ENCODE results near the gene EPN2. TPM values are rescaled to one million over a fixed set of nuclear protein-coding genes. Genes with fewer than 3 reads are reported as not detected.
A peak's percentile ranks its signal among the peaks of the same experiment; 100 is the strongest.

EPN2 gene
- total and polyA plus RNA-seq, 2 experiments from 2014 or later, result 34.0 to 149 TPM

DNA sequence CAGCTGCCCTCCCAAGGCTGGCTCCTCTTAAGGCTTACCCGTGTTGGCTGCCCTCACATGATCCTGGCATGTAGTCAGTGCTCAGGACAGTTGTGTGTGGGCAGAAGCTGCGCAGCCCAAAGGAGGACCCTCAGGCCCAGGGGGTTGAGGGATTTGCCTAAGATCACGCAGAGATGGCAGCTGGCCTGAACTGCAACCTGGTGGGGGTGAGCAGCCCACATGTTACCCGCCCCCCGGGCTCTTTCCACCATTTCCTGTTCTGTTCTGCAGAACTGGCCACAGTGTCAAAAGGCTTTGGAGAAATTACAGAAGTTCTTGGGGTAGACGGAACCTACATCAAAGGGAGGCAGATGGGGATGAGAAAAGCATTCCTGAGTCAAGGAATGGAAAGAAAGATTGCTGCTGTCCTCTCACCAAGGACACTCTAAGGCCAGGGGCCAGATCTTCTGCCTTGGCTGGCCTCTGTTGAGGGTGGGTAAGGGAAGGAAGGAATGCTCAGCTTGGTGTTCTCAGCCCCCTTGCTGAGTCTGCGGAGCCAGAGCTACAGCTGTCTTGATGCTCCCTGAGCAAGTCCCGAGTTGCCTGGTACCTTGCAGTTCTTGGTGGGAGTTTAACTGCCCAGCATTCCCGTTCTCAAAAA, 53.0 kb downstream of the EPN2 start:
- Histone ChIP-seq H3K4me1 (ENCODE audit: insufficient read depth) (peaks cover 37% of the 10 kb centered on the region), H3K4me2 (no peak overlapping the region), H3K4me3 (no peak overlapping the region), H3K27me3 (ENCODE audit: insufficient read depth) (no peaks in the 10 kb centered on the region), H2AFZ (no peak overlapping the region), H3K79me2 (replicated peaks; ENCODE audit: insufficient read depth) (peaks cover 26% of the 10 kb centered on the region), H3K27ac (ENCODE audit: low read depth) (peak overlapping the region; percentile 72; the same call in 1 of the 2 replicates), H3K36me3 (ENCODE audit: insufficient read depth) (no peaks in the 10 kb centered on the region), H3F3A (replicated peaks; ENCODE audit: low read depth) (0 out of 2 replicates have a peak, but pooled peaks cover 3% of the 10 kb centered on the region), H3K9me2 (ENCODE audit: insufficient read depth) (no peaks in the 10 kb centered on the region), H4K20me1 (replicated peaks; ENCODE audit: insufficient read depth) (peaks cover 7% of the 10 kb centered on the region; the same call in 1 of the 2 replicates)
- ATAC-seq (peak; percentile 18), DNase-seq (ENCODE audit: low spot score) (no peak)
- no peak overlapping the region for H3K4me3 Mint-ChIP-seq
- TF ChIP-seq, protein P1, sequence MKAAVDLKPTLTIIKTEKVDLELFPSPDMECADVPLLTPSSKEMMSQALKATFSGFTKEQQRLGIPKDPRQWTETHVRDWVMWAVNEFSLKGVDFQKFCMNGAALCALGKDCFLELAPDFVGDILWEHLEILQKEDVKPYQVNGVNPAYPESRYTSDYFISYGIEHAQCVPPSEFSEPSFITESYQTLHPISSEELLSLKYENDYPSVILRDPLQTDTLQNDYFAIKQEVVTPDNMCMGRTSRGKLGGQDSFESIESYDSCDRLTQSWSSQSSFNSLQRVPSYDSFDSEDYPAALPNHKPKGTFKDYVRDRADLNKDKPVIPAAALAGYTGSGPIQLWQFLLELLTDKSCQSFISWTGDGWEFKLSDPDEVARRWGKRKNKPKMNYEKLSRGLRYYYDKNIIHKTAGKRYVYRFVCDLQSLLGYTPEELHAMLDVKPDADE (IDR thresholded peaks at IDR 0.05), result no peak
- TF ChIP-seq, protein P2, sequence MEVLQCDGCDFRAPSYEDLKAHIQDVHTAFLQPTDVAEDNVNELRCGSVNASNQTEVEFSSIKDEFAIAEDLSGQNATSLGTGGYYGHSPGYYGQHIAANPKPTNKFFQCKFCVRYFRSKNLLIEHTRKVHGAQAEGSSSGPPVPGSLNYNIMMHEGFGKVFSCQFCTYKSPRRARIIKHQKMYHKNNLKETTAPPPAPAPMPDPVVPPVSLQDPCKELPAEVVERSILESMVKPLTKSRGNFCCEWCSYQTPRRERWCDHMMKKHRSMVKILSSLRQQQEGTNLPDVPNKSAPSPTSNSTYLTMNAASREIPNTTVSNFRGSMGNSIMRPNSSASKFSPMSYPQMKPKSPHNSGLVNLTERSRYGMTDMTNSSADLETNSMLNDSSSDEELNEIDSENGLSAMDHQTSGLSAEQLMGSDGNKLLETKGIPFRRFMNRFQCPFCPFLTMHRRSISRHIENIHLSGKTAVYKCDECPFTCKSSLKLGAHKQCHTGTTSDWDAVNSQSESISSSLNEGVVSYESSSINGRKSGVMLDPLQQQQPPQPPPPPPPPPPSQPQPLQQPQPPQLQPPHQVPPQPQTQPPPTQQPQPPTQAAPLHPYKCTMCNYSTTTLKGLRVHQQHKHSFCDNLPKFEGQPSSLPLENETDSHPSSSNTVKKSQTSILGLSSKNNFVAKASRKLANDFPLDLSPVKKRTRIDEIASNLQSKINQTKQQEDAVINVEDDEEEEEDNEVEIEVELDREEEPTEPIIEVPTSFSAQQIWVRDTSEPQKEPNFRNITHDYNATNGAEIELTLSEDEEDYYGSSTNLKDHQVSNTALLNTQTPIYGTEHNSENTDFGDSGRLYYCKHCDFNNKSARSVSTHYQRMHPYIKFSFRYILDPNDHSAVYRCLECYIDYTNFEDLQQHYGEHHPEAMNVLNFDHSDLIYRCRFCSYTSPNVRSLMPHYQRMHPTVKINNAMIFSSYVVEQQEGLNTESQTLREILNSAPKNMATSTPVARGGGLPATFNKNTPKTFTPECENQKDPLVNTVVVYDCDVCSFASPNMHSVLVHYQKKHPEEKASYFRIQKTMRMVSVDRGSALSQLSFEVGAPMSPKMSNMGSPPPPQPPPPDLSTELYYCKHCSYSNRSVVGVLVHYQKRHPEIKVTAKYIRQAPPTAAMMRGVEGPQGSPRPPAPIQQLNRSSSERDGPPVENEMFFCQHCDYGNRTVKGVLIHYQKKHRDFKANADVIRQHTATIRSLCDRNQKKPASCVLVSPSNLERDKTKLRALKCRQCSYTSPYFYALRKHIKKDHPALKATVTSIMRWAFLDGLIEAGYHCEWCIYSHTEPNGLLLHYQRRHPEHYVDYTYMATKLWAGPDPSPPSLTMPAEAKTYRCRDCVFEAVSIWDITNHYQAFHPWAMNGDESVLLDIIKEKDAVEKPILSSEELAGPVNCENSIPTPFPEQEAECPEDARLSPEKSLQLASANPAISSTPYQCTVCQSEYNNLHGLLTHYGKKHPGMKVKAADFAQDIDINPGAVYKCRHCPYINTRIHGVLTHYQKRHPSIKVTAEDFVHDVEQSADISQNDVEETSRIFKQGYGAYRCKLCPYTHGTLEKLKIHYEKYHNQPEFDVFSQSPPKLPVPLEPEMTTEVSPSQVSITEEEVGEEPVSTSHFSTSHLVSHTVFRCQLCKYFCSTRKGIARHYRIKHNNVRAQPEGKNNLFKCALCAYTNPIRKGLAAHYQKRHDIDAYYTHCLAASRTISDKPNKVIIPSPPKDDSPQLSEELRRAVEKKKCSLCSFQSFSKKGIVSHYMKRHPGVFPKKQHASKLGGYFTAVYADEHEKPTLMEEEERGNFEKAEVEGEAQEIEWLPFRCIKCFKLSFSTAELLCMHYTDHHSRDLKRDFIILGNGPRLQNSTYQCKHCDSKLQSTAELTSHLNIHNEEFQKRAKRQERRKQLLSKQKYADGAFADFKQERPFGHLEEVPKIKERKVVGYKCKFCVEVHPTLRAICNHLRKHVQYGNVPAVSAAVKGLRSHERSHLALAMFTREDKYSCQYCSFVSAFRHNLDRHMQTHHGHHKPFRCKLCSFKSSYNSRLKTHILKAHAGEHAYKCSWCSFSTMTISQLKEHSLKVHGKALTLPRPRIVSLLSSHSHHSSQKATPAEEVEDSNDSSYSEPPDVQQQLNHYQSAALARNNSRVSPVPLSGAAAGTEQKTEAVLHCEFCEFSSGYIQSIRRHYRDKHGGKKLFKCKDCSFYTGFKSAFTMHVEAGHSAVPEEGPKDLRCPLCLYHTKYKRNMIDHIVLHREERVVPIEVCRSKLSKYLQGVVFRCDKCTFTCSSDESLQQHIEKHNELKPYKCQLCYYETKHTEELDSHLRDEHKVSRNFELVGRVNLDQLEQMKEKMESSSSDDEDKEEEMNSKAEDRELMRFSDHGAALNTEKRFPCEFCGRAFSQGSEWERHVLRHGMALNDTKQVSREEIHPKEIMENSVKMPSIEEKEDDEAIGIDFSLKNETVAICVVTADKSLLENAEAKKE (CRISPR knock-in tag; IDR thresholded peaks at IDR 0.05), result no peak
- no peak for TF ChIP-seq EZH2phosphoT487 (IDR thresholded peaks at IDR 0.05; ENCODE audit: unreplicated experiment)
- TF ChIP-seq, protein P3, sequence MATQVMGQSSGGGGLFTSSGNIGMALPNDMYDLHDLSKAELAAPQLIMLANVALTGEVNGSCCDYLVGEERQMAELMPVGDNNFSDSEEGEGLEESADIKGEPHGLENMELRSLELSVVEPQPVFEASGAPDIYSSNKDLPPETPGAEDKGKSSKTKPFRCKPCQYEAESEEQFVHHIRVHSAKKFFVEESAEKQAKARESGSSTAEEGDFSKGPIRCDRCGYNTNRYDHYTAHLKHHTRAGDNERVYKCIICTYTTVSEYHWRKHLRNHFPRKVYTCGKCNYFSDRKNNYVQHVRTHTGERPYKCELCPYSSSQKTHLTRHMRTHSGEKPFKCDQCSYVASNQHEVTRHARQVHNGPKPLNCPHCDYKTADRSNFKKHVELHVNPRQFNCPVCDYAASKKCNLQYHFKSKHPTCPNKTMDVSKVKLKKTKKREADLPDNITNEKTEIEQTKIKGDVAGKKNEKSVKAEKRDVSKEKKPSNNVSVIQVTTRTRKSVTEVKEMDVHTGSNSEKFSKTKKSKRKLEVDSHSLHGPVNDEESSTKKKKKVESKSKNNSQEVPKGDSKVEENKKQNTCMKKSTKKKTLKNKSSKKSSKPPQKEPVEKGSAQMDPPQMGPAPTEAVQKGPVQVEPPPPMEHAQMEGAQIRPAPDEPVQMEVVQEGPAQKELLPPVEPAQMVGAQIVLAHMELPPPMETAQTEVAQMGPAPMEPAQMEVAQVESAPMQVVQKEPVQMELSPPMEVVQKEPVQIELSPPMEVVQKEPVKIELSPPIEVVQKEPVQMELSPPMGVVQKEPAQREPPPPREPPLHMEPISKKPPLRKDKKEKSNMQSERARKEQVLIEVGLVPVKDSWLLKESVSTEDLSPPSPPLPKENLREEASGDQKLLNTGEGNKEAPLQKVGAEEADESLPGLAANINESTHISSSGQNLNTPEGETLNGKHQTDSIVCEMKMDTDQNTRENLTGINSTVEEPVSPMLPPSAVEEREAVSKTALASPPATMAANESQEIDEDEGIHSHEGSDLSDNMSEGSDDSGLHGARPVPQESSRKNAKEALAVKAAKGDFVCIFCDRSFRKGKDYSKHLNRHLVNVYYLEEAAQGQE (IDR thresholded peaks at IDR 0.05; ENCODE audit: unreplicated experiment), result no peak
- TF ChIP-seq, protein P4, sequence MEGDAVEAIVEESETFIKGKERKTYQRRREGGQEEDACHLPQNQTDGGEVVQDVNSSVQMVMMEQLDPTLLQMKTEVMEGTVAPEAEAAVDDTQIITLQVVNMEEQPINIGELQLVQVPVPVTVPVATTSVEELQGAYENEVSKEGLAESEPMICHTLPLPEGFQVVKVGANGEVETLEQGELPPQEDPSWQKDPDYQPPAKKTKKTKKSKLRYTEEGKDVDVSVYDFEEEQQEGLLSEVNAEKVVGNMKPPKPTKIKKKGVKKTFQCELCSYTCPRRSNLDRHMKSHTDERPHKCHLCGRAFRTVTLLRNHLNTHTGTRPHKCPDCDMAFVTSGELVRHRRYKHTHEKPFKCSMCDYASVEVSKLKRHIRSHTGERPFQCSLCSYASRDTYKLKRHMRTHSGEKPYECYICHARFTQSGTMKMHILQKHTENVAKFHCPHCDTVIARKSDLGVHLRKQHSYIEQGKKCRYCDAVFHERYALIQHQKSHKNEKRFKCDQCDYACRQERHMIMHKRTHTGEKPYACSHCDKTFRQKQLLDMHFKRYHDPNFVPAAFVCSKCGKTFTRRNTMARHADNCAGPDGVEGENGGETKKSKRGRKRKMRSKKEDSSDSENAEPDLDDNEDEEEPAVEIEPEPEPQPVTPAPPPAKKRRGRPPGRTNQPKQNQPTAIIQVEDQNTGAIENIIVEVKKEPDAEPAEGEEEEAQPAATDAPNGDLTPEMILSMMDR (conservative IDR thresholded peaks at IDR 0.05; ENCODE audit: low read depth in 2 of 2), result no peak
- no peak for TF ChIP-seq POLR2AphosphoS5 (IDR thresholded peaks at IDR 0.05; ENCODE audit: low read depth)
- TF ChIP-seq NANOG (IDR thresholded peaks at IDR 0.05; ENCODE audit: borderline replicate concordance), result no peak
- no peak for TF ChIP-seq STAT1 (IDR thresholded peaks at IDR 0.05; ENCODE audit: unreplicated experiment)
- no peak for TF ChIP-seq EZH2 (IDR thresholded peaks at IDR 0.05; ENCODE audit: low read depth, unreplicated experiment)
- TF ChIP-seq CREB1 (CRISPR knock-in tag; IDR thresholded peaks at IDR 0.05; ENCODE audit: low read depth), result no peak
- no peak for TF ChIP-seq JUNB (IDR thresholded peaks at IDR 0.05; ENCODE audit: unreplicated experiment)
- no peak for TF ChIP-seq ZNF114 (CRISPR knock-in tag; IDR thresholded peaks at IDR 0.05)
- no peak for TF ChIP-seq ZNF331 (CRISPR knock-in tag; IDR thresholded peaks at IDR 0.05; ENCODE audit: low read depth)
- H3K27ac Mint-ChIP-seq, result no peak overlapping the region
- H3K9me3 Mint-ChIP-seq, result no peaks in the 10 kb centered on the region
- peaks cover 2% of the 10 kb centered on the region for H3K27me3 Mint-ChIP-seq (ENCODE audit: insufficient read depth, low read depth, poor library complexity)
- H3K4me1 Mint-ChIP-seq, result peaks cover 46% of the 10 kb centered on the region
- peaks cover 10% of the 10 kb centered on the region for H3K36me3 Mint-ChIP-seq (ENCODE audit: low read depth)
